ENCODE results near the gene GUK1.

GRCh38 chr1:228158151-228159007, 18.3 kb downstream of the GUK1 start:
- TF ChIP-seq CTCF (IDR thresholded peaks at IDR 0.05; ENCODE audit: poor library complexity, severe bottlenecking) (no peak), EP300 (conservative IDR thresholded peaks at IDR 0.05; ENCODE audit: poor library complexity, severe bottlenecking) (no peak), TAF1 (IDR thresholded peaks at IDR 0.05; ENCODE audit: low read depth) (no peak), MXI1 (conservative IDR thresholded peaks at IDR 0.05; ENCODE audit: poor library complexity, severe bottlenecking) (no peak), EZH2 (IDR thresholded peaks at IDR 0.05; ENCODE audit: borderline replicate concordance, insufficient read depth, low read length, poor library complexity, severe bottlenecking) (no peak)
